Kidney (tissue), 14 donors: ENCODE results near the gene CCDC174. TPM values are rescaled to one million over a fixed set of nuclear protein-coding genes. Genes with fewer than 3 reads are reported as not detected.

ENCODE experiments used
- DNase-seq, 5 donors: peaks; one replicate each; pipeline ENCODE4 v3.0.0-alpha.2; 2013 to 2020
- FAIRE-seq: peaks from 2 replicates; lab custom pipeline; 2012; peaks lifted over from hg19 to GRCh38; lab: Jason Lieb, UNC
- H3K27ac ChIP-seq, 2 donors: one replicate each; pipeline ENCODE4 v1.7.0; 2013; ENCODE audit warnings: low read depth in 2 of 2, low read length in 2 of 2, inconsistent platforms in 1 of 2
- H3K27me3 ChIP-seq: one replicate; pipeline ENCODE4 v1.7.1; 2013; ENCODE audit warnings: low read length, inconsistent platforms; ENCODE audit not compliant: control insufficient read depth, insufficient read depth
- H3K36me3 ChIP-seq, 3 donors: one replicate each; pipeline versions ENCODE4 v1.7.0 to v1.7.1; 2013; ENCODE audit warnings: low read length in 3 of 3, control low read depth in 1 of 3, inconsistent platforms in 1 of 3; ENCODE audit not compliant: insufficient read depth in 3 of 3, control insufficient read depth in 2 of 3
- H3K4me1 ChIP-seq, 3 donors: one replicate each; pipeline versions ENCODE4 v1.7.0 to v1.7.1; 2013; ENCODE audit warnings: low read length in 3 of 3, inconsistent platforms in 1 of 3, low read depth in 1 of 3; ENCODE audit not compliant: control insufficient read depth in 2 of 3, insufficient read depth in 2 of 3
- H3K4me3 ChIP-seq, 3 donors: one replicate each; pipeline versions ENCODE4 v1.7.0 to v1.8.1; 2013; ENCODE audit warnings: low read length in 3 of 3, control low read depth in 1 of 3, inconsistent platforms in 1 of 3
- H3K9ac ChIP-seq, 3 donors: one replicate each; pipeline versions ENCODE4 v1.7.0 to v1.7.1; 2013; ENCODE audit warnings: low read length in 3 of 3, control low read depth in 1 of 3, inconsistent platforms in 1 of 3
- H3K9me3 ChIP-seq, 3 donors: one replicate each; pipeline versions ENCODE4 v1.7.0 to v1.7.1; 2013; ENCODE audit warnings: low read length in 3 of 3, control low read depth in 1 of 3, inconsistent platforms in 1 of 3; ENCODE audit not compliant: control insufficient read depth in 2 of 3, insufficient read depth in 1 of 3
- CTCF ChIP-seq: IDR thresholded peaks from 3 replicates; pipeline ENCODE4 v1.5.1; 2012; ENCODE audit warnings: mild to moderate bottlenecking, moderate library complexity, borderline replicate concordance; ENCODE audit not compliant: insufficient read depth; ENCODE audit errors: extremely low read depth
- intact Hi-C: fragments of 100-400 bp; cut with DNase I; formaldehyde crosslinking; loops from one replicate; pipeline ENCODE4 v1.11.1; 2022
- polyA plus RNA-seq: library from polyadenylated mRNA; stranded (reverse); fragments of 350-450 nt; fragmentation: Illumina TruSeq; extraction: RNeasy Lipid Tissue Mini Kit (QIAGEN cat#74804); gene quantifications from one replicate; pipeline ENCODE4 v1.2.3, GENCODE V29; 2014; ENCODE audit warnings: low read depth, low replicate concordance; ENCODE audit not compliant: insufficient read depth
- total RNA-seq: library from RNA; stranded (reverse); fragmentation: NEBNext Ultra II Directional; extraction: Animal tissue kit (Norgen Biotek cat#: 25700); gene quantifications from one replicate; pipeline ENCODE4 v1.2.1, GENCODE V29; 2021
- donor health status: control.
- donor health status: control.
- donor health status: control.
- donor health status: control.
- donor health status: control.
- donor health status: DM: yes; HTN: yes; CAD: no.
- donor health status: Normal renal cell carcinoma (clear cell type).

The CCDC174 gene
- total and polyA plus RNA-seq, 2 donors from 2014 or later = 21.9 to 24.7 TPM

GRCh38 chr3:14630404-14631100 lies 21.0 kb upstream of the CCDC174 start:
- H3K27me3 ChIP-seq = no peaks in the 10 kb centered on the region
- H3K4me1 ChIP-seq = no peaks in the 10 kb centered on the region
- no peak overlapping the region for H3K9ac ChIP-seq
- H3K9me3 ChIP-seq = no peaks in the 10 kb centered on the region
- no peak overlapping the region for H3K27ac ChIP-seq
- TF ChIP-seq CTCF = no peak
- FAIRE-seq = no peak
- intact Hi-C loops = loop anchor here (10.0 kb wide), 1 partner anchor 116 kb away; no protein-coding TSS in a partner anchor
- DNase-seq = no peak
- no peaks in the 10 kb centered on the region for H3K36me3 ChIP-seq
- H3K4me3 ChIP-seq = no peak overlapping the region

- H3K27ac ChIP-seq = no peak overlapping the region
- DNase-seq (no peak), FAIRE-seq (no peak)
- H3K36me3 ChIP-seq = no peaks in the 10 kb centered on the region
- no peak overlapping the region for H3K9ac ChIP-seq
- no peaks in the 10 kb centered on the region for H3K9me3 ChIP-seq
- H3K4me3 ChIP-seq = no peak overlapping the region
- no peak for TF ChIP-seq CTCF
- no peaks in the 10 kb centered on the region for H3K4me1 ChIP-seq
- intact Hi-C loops = loop anchor here (10.0 kb wide), 1 partner anchor 116 kb away; no protein-coding TSS in a partner anchor
- no peaks in the 10 kb centered on the region for H3K27me3 ChIP-seq
Observed at GRCh38 chr3:14631101-14631497, 20.5 kb upstream of the CCDC174 start.

- Histone ChIP-seq H3K9ac (no peak overlapping the region), H3K27me3 (no peaks in the 10 kb centered on the region), H3K4me1 (no peaks in the 10 kb centered on the region), H3K27ac (no peak overlapping the region), H3K4me3 (no peak overlapping the region), H3K9me3 (no peaks in the 10 kb centered on the region), H3K36me3 (no peaks in the 10 kb centered on the region)
- no peak for TF ChIP-seq CTCF
- FAIRE-seq = no peak
- DNase-seq = no peak
- intact Hi-C loops = loop anchor here (10.0 kb wide), 1 partner anchor 117 kb away; no protein-coding TSS in a partner anchor
Observed at GRCh38 chr3:14631687-14632441, 19.7 kb upstream of the CCDC174 start.
